Stimulated activated CD8-positive, alpha-beta memory T cell treated with anti-CD3 and anti-CD28 coated beads, Interleukin-15, amount 100 ng/mL, for 48 hours (primary cell): Measurements from ENCODE around the gene KRTCAP2.
"Not testable (repeated sequence)": the region's sequence is repeated elsewhere in the genome, so short reads cannot be mapped to it uniquely, and the experiment has no call there.

Experiments used
- DNase-seq, 2 donors: peaks; one replicate each; pipeline ENCODE4 v3.0.0-alpha.2; 2020; ENCODE audit warnings: low read depth in 2 of 2

The KRTCAP2 gene

GRCh38 chr1:155199792-155200191, 26.7 kb upstream of the KRTCAP2 start:
- no peak for DNase-seq

- DNase-seq: no peak
Observed at GRCh38 chr1:155198547-155198906, 25.4 kb upstream of the KRTCAP2 start.

- no peak for DNase-seq
Observed at GRCh38 chr1:155197901-155198546, 24.9 kb upstream of the KRTCAP2 start.

- no peak for DNase-seq
Observed at GRCh38 chr1:155196893-155197638, 24.0 kb upstream of the KRTCAP2 start.

- no peak for DNase-seq
Observed at GRCh38 chr1:155196103-155196892, 23.2 kb upstream of the KRTCAP2 start.

GRCh38 chr1:155195201-155196102, 22.3 kb upstream of the KRTCAP2 start:
- DNase-seq: no peak

- DNase-seq: not testable (repeated sequence)
Observed at GRCh38 chr1:155193991-155194240, 20.8 kb upstream of the KRTCAP2 start.

- peak; percentile 73 to 77 for DNase-seq
Observed at GRCh38 chr1:155193275-155193990, 20.3 kb upstream of the KRTCAP2 start.

GRCh38 chr1:155192346-155193274, 19.5 kb upstream of the KRTCAP2 start:
- no peak for DNase-seq

- no peak for DNase-seq
Observed at GRCh38 chr1:155191904-155192303, 18.8 kb upstream of the KRTCAP2 start.

- DNase-seq: not testable (repeated sequence)
Observed at GRCh38 chr1:155189926-155190325, 16.8 kb upstream of the KRTCAP2 start.

- no peak for DNase-seq
Observed at GRCh38 chr1:155188268-155188667, 15.2 kb upstream of the KRTCAP2 start.

- DNase-seq: no peak
Observed at GRCh38 chr1:155187456-155187891, 14.4 kb upstream of the KRTCAP2 start.

- no peak for DNase-seq
Observed at GRCh38 chr1:155186794-155187455, 13.8 kb upstream of the KRTCAP2 start.

- DNase-seq: no peak
Observed at GRCh38 chr1:155186067-155186793, 13.1 kb upstream of the KRTCAP2 start.

- no peak for DNase-seq
Observed at GRCh38 chr1:155185783-155186066, 12.6 kb upstream of the KRTCAP2 start.

GRCh38 chr1:155184835-155185782, 12.0 kb upstream of the KRTCAP2 start:
- DNase-seq: no peak

- no peak for DNase-seq
Observed at GRCh38 chr1:155184351-155184811, 11.3 kb upstream of the KRTCAP2 start.
